GM19397 (cell line): ENCODE results near the gene GOLM1.
"Not testable (repeated sequence)": the region's sequence is repeated elsewhere in the genome, so short reads cannot be mapped to it uniquely, and the experiment has no call there.

ENCODE experiments used
- ATAC-seq: cut with Tn5 transposase; IDR thresholded peaks from one replicate; pipeline ENCODE4 v1.9.1; 2021; ENCODE audit warnings: mild to moderate bottlenecking, moderate library complexity; ENCODE audit not compliant: unreplicated experiment

The GOLM1 gene

GRCh38 chr9:86048018-86048742 lies 51.2 kb downstream of the GOLM1 start:
- not testable (repeated sequence) for ATAC-seq

- ATAC-seq = no peak
Observed at GRCh38 chr9:86047361-86047760, 52.0 kb downstream of the GOLM1 start.

GRCh38 chr9:86046930-86047341 lies 52.4 kb downstream of the GOLM1 start:
- no peak for ATAC-seq

GRCh38 chr9:86046071-86046636 lies 53.2 kb downstream of the GOLM1 start:
- no peak for ATAC-seq

- no peak for ATAC-seq
Observed at GRCh38 chr9:86045654-86046053, 53.7 kb downstream of the GOLM1 start.

GRCh38 chr9:86043999-86044398 lies 55.4 kb downstream of the GOLM1 start:
- no peak for ATAC-seq

- ATAC-seq = no peak
Observed at GRCh38 chr9:86043586-86043985, 55.8 kb downstream of the GOLM1 start.

GRCh38 chr9:86042199-86042978 lies 57.0 kb downstream of the GOLM1 start:
- ATAC-seq = no peak

- no peak for ATAC-seq
Observed at GRCh38 chr9:86041311-86041741, 58.0 kb downstream of the GOLM1 start.

GRCh38 chr9:86040861-86041155 lies 58.5 kb downstream of the GOLM1 start:
- ATAC-seq = no peak

GRCh38 chr9:86039991-86040860 lies 59.1 kb downstream of the GOLM1 start:
- ATAC-seq = no peak

GRCh38 chr9:86036555-86036954 lies 62.8 kb downstream of the GOLM1 start:
- no peak for ATAC-seq

GRCh38 chr9:86035827-86036440 lies 63.4 kb downstream of the GOLM1 start:
- ATAC-seq = no peak

GRCh38 chr9:86034863-86035734 lies 64.3 kb downstream of the GOLM1 start:
- no peak for ATAC-seq

- ATAC-seq = no peak
Observed at GRCh38 chr9:86027767-86028166, 71.6 kb downstream of the GOLM1 start.

- ATAC-seq = no peak
Observed at GRCh38 chr9:86022687-86023266, 76.6 kb downstream of the GOLM1 start.

GRCh38 chr9:86021166-86021565 lies 78.2 kb downstream of the GOLM1 start:
- no peak for ATAC-seq

- ATAC-seq = no peak
Observed at GRCh38 chr9:86020731-86021130, 78.6 kb downstream of the GOLM1 start.

GRCh38 chr9:86009133-86009532 lies 90.2 kb downstream of the GOLM1 start:
- ATAC-seq = no peak
